ENCODE measurements around the gene C20orf96. TPM values are rescaled to one million over a fixed set of nuclear protein-coding genes. Genes with fewer than 3 reads are reported as not detected.
"Not testable (repeated sequence)": the region's sequence is repeated elsewhere in the genome, so short reads cannot be mapped to it uniquely, and the experiment has no call there.

Gene C20orf96
- total RNA-seq, 1 donor: 2.2 TPM

DNA sequence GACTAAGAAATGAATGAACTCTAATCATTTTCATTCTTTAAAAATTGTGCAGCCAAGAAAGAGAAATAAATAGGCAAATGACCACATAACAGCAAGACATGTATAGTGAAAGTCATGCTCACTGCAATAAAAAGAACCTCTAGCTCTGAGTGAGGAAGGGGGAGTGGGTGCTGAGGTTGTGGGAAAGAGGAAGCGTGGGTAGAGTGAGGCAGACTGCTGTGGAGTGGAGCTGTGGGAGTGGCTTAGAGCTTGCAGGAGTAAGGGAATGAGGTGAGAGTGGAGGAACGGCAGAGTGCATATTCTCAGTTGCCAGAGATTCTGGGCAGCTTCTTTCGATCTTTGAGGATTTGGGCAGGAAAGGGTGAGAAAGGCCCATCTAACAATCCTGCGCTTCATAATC, 53.1 kb downstream of the C20orf96 start:
- Histone ChIP-seq H3K27ac (ENCODE audit: low read depth, low read length) (no peak overlapping the region), H3K9me3 (ENCODE audit: low read depth, low read length) (no peaks in the 10 kb centered on the region), H2AFZ (ENCODE audit: low read length) (no peak overlapping the region), H4K20me1 (ENCODE audit: insufficient read depth, low read length) (no peaks in the 10 kb centered on the region), H3K79me2 (ENCODE audit: insufficient read depth, low read length) (no peaks in the 10 kb centered on the region), H3K4me3 (ENCODE audit: insufficient read depth, low read length) (no peak overlapping the region), H3K27me3 (ENCODE audit: insufficient read depth, low read length) (peaks cover 3% of the 10 kb centered on the region), H3K4me1 (ENCODE audit: insufficient read depth, low read length) (no peaks in the 10 kb centered on the region), H3K4me2 (ENCODE audit: insufficient read depth, low read length) (peak overlapping the region; percentile 9), H3K36me3 (ENCODE audit: insufficient read depth, low read length) (no peaks in the 10 kb centered on the region)
- TF ChIP-seq CTCF (IDR thresholded peaks at IDR 0.05; ENCODE audit: extremely low read depth, low read depth, low read length): no peak
- no peak for DNase-seq (ENCODE audit: insufficient read length, low spot score, missing footprints)

GRCh38 chr20:235891-236290, 54.7 kb downstream of the C20orf96 start:
- peak; percentile 14 for TF ChIP-seq CTCF (IDR thresholded peaks at IDR 0.05; ENCODE audit: extremely low read depth, low read depth, low read length)
- Histone ChIP-seq H3K9me3 (ENCODE audit: low read depth, low read length) (no peaks in the 10 kb centered on the region), H3K4me1 (ENCODE audit: insufficient read depth, low read length) (no peaks in the 10 kb centered on the region), H3K4me3 (ENCODE audit: insufficient read depth, low read length) (no peak overlapping the region), H3K79me2 (ENCODE audit: insufficient read depth, low read length) (no peaks in the 10 kb centered on the region), H3K36me3 (ENCODE audit: insufficient read depth, low read length) (no peaks in the 10 kb centered on the region), H3K4me2 (ENCODE audit: insufficient read depth, low read length) (no peak overlapping the region), H3K27ac (ENCODE audit: low read depth, low read length) (no peak overlapping the region), H3K27me3 (ENCODE audit: insufficient read depth, low read length) (peaks cover 3% of the 10 kb centered on the region), H2AFZ (ENCODE audit: low read length) (no peak overlapping the region), H4K20me1 (ENCODE audit: insufficient read depth, low read length) (no peaks in the 10 kb centered on the region)
- DNase-seq (ENCODE audit: insufficient read length, low spot score, missing footprints): peak; percentile 29

DNA sequence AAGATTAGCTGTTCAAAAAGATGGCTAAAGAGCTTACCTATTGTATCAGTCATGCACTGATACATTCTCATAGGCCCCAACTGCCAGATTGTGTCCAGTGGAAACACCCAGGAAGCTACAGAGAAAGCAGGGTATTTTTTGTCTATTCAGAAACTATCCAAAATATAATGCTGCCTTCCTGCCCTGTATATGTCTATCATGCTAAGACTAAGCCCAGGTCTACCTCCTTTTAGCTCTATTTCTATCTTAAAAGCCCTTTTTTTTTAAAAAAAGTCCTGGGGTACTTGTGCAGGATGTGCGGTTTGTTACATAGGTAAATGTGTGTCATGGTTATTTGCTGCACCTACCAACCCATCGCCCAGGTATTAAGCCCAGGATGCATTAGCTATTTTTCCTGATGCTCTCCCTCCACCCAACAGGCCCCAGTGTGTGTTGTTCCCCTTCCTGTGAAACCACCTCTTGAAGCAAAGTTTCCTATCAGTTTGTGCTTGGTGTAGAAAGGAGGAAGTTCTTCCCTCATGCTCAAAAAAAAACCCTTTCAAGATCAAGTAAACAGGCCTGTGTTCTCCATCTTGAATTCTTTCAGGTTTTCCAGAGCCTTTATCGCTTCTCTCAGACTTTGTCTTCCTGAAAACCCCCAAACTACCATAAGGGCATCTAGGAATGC, 63.0 kb downstream of the C20orf96 start:
- no peak for TF ChIP-seq CTCF (IDR thresholded peaks at IDR 0.05; ENCODE audit: extremely low read depth, low read depth, low read length)
- DNase-seq (ENCODE audit: insufficient read length, low spot score, missing footprints): no peak
- Histone ChIP-seq H2AFZ (ENCODE audit: low read length) (no peak overlapping the region), H3K9me3 (ENCODE audit: low read depth, low read length) (no peaks in the 10 kb centered on the region), H3K4me3 (ENCODE audit: insufficient read depth, low read length) (no peak overlapping the region), H3K4me2 (ENCODE audit: insufficient read depth, low read length) (no peak overlapping the region), H3K27me3 (ENCODE audit: insufficient read depth, low read length) (no peaks in the 10 kb centered on the region), H3K4me1 (ENCODE audit: insufficient read depth, low read length) (no peaks in the 10 kb centered on the region), H3K27ac (ENCODE audit: low read depth, low read length) (no peak overlapping the region), H3K36me3 (ENCODE audit: insufficient read depth, low read length) (no peaks in the 10 kb centered on the region), H3K79me2 (ENCODE audit: insufficient read depth, low read length) (no peaks in the 10 kb centered on the region), H4K20me1 (ENCODE audit: insufficient read depth, low read length) (no peaks in the 10 kb centered on the region)

DNA sequence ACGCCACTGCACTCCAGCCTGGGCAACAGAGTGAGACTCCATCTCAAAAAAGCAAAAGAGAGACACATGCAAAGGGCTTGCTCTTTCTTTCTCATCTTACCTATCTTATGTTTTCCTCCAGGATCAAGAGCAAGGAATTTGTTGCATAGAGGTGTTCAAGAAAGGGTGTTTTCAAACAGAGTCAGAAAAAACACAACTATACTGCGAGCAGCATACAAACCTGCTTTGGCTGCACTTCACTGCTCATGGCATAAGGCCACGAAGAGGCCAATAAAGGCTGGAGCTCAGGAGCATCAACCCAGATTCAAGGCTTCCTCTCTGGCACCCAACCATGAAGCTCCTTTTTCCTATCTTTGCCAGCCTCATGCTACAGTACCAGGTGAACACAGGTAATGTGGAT, 63.6 kb downstream of the C20orf96 start, which contains the start of gene DEFB129:
DEFB129 (plus strand) TSS at position 301 of the 400 bp plus-strand sequence; CDS start at position 332, 31 bp downstream.
- no peaks in the 10 kb centered on the region for H3K4me1 ChIP-seq (ENCODE audit: insufficient read depth, low read length)
- no peak for DNase-seq (ENCODE audit: insufficient read length, low spot score, missing footprints)
- no peaks in the 10 kb centered on the region for H3K79me2 ChIP-seq (ENCODE audit: insufficient read depth, low read length)

GRCh38 chr20:225879-226278, 64.7 kb downstream of the C20orf96 start:
- not testable (repeated sequence) for H2AFZ ChIP-seq (ENCODE audit: low read length); H3K79me2 ChIP-seq (ENCODE audit: insufficient read depth, low read length); H3K27me3 ChIP-seq (ENCODE audit: insufficient read depth, low read length); H3K36me3 ChIP-seq (ENCODE audit: insufficient read depth, low read length); H3K4me3 ChIP-seq (ENCODE audit: insufficient read depth, low read length); H3K9me3 ChIP-seq (ENCODE audit: low read depth, low read length); H3K4me1 ChIP-seq (ENCODE audit: insufficient read depth, low read length); DNase-seq (ENCODE audit: insufficient read length, low spot score, missing footprints); H3K4me2 ChIP-seq (ENCODE audit: insufficient read depth, low read length); H3K27ac ChIP-seq (ENCODE audit: low read depth, low read length); H4K20me1 ChIP-seq (ENCODE audit: insufficient read depth, low read length)

More for the DNA sequence above, 63.6 kb downstream of the C20orf96 start, which contains the start of gene DEFB129:
- Histone ChIP-seq H3K4me2 (ENCODE audit: insufficient read depth, low read length) (no peak within 1 kb of the TSS), H3K9me3 (ENCODE audit: low read depth, low read length) (no peaks in the 10 kb centered on the region), H3K4me3 (ENCODE audit: insufficient read depth, low read length) (no peak within 1 kb of the TSS), H3K27me3 (ENCODE audit: insufficient read depth, low read length) (no peaks in the 10 kb centered on the region), H3K36me3 (ENCODE audit: insufficient read depth, low read length) (no peaks in the 10 kb centered on the region), H3K27ac (ENCODE audit: low read depth, low read length) (no peak within 1 kb of the TSS), H4K20me1 (ENCODE audit: insufficient read depth, low read length) (no peaks in the 10 kb centered on the region), H2AFZ (ENCODE audit: low read length) (no peak within 1 kb of the TSS)
- TF ChIP-seq CTCF (IDR thresholded peaks at IDR 0.05; ENCODE audit: extremely low read depth, low read depth, low read length): no peak

Data from osteoblast (primary cell).